HG03196 (cell line): ENCODE measurements around the gene COMTD1.

ENCODE experiments used
- ATAC-seq: cut with Tn5 transposase; IDR thresholded peaks from one replicate; pipeline ENCODE4 v1.9.1; 2021; ENCODE audit not compliant: unreplicated experiment

Gene COMTD1

GRCh38 chr10:75235375-75236177, at the start of gene COMTD1:
Gene COMTD1 (minus strand): TSS chr10:75235957. CDS start chr10:75235928, 29 bp downstream.
- peak; percentile 75 for ATAC-seq

- ATAC-seq, result no peak
These were observed 48.1 kb upstream of the COMTD1 start for GRCh38 chr10:75283671-75284470.

- ATAC-seq, result no peak
These were observed 47.4 kb upstream of the COMTD1 start for GRCh38 chr10:75283078-75283670.

DNA sequence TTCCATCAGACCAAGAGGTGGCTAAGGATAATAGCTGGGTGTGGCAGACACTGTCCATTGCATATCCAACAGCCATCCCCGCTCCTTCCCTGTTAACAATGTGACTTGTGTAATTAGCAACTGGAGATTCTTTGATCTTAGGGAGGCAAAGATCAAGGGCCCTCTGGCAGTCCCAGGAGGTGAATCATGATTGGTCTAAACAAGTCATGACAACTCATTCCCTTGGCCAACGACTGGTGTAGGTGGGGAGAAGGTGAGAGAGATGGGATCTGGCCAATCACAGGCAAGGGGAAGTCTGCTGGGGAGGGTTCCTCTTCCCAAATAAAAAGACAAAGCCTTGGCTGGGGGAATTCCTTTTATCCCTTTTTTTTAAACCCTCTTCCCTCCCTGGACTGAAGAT, 46.2 kb upstream of the COMTD1 start:
- ATAC-seq, result no peak

- no peak for ATAC-seq
These were observed 44.5 kb upstream of the COMTD1 start for GRCh38 chr10:75280236-75280635.

DNA sequence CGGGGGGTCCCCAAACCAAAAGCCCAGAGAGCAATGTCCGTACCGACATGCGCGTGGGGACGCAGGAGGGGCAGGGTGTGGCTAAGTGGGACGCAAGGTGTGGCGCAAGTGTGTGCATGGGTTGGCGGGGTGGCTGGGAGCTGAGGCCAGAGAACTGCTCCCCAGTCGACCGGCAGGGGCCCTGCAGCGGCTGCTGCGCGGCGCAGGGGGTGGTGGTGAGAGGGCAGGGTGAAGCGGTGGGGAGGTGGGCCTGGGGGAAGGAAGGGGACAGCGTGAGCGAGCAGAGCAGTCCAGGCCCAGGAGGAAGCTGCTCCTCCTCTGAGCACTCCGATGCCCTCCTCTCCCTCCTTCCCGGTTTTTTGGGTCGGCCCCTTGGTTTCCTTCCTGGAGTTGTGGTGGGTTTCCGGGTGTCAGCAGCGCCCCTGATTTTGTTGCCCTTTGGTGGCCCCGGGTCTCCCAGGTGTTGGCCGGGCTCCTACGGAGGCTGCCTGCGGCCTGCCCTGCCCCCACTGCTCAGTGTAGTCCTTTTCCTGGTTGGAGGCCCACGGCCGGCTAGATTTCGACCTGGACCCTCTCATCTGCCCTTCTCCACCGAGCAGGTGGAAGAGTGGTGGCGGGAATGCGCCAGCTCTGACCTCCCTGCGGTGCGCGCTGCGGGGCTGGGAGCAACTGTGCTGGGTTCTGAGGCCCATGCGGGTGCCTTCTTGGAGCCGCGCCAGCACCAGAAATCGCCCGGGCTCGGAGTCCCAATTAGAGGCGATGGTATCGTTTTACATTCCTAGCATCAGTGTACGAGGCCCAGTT, 40.5 kb upstream of the COMTD1 start:
- no peak for ATAC-seq

DNA sequence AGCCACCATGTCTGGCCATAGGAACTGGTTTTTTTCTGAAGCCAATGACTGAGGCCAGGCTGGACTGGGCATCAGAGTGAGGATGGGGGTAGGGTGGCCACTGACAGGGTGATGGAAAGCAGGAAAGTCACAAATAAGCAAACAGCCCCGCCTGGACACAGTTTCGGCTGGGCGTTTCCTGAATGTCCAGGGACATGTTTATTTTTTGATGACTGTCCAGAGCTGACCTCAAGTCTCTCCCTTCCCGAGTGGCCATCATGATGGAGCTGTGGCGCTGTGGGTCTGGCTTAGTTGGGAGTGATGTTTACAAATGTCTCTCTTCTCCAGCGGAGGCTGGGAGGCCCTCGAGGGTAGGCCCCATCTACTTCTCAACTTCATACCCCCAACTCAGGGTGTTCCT, 37.1 kb upstream of the COMTD1 start:
- no peak for ATAC-seq

DNA sequence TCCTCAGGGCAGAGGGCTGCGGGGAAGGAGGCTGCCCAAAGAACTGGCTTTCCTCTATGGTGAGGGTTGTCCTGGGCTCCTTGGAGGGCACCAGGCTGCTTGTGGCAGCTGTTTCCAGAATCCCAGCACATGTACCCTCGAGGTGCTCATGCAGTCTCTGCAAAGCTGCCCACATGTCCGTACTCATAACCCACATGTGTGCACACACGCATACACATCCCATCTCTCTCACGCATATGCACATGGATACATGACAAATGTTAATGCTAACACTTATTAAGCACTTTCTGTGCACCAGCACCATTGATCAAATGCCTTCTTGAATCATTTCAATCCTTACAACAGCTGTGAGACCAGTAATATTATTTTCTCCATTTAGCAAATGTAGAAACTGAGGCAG, 36.3 kb upstream of the COMTD1 start:
- no peak for ATAC-seq

DNA sequence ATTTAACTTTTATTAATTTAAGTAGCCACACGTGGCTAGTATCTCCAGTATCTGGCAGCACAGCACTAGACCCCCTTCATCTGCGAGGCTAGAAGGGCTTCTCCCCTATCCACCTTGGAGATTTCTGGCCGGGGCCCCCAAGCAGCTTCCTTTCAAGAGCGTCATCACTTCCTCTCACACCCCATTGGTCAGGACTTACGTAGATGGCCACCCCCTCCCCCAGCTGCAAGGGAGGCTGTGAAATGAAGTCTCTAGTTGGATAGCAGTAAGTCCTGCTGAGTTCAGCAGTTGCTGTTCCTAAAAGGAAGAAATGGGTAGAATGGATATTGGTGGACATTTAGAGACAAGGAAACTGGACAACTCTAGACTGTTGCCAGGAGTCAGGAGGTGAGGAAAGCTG, 33.8 kb upstream of the COMTD1 start:
- ATAC-seq, result no peak

- ATAC-seq, result no peak
These were observed 31.2 kb upstream of the COMTD1 start for GRCh38 chr10:75266945-75267344.

- no peak for ATAC-seq
These were observed 30.1 kb upstream of the COMTD1 start for GRCh38 chr10:75265856-75266255.

DNA sequence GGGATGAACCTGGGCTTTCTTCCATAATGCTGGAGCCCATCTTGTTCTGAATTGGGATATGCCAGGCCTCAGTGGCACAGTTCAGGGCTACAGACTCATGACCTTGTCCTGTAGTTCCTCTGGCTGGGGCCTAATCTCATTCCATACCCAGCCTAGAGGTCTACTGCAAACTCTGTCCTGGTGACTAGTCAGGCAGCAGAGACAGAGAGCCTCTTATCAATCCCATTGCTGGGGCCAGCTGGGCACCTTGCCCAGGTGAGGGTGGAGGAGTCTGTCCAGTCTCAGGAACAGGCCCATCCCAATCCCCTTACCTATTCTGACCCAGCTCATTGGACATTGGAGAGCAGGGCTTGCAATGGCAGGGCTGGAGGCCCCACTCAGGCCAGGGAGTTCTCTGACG, 28.0 kb upstream of the COMTD1 start:
- no peak for ATAC-seq

- ATAC-seq, result no peak
These were observed 26.3 kb upstream of the COMTD1 start for GRCh38 chr10:75261813-75262705.

DNA sequence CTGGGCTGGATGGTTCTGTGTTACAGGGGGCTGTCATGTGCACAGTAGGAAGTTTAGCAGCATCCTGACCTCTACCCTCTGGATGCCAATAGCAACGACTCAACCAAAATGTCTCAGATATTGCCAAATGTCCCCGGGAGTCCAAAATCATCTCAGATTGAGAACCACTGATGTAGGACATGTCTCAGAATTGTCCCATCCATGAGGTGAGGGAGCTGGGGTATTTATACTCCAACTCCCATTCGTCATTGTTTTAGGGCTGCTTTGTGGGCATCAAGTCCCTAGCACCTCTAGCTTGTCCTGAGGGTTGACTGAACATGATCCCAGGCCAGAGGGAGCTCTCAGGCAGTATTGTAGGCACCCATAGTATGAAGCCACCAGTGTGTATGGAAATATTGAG, 25.2 kb upstream of the COMTD1 start:
- ATAC-seq, result no peak

DNA sequence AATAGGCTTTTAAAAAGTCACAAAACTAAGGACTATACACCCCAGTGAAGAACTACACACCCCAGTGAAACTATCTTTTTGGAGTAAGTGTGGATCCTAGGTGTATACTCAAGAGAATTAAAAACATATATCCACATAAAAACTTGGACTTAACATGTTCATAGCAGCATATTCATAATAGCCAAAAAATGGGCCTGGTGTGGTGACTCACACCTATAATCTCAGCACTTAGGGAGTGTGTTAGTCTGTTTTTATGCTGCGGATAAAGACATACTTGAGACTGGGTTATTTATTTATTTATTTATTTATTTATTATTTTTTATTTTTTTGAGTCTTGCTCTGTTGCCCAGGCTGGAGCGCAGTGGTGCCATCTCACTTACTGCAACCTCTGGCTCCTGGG, 19.0 kb upstream of the COMTD1 start:
- ATAC-seq, result no peak

DNA sequence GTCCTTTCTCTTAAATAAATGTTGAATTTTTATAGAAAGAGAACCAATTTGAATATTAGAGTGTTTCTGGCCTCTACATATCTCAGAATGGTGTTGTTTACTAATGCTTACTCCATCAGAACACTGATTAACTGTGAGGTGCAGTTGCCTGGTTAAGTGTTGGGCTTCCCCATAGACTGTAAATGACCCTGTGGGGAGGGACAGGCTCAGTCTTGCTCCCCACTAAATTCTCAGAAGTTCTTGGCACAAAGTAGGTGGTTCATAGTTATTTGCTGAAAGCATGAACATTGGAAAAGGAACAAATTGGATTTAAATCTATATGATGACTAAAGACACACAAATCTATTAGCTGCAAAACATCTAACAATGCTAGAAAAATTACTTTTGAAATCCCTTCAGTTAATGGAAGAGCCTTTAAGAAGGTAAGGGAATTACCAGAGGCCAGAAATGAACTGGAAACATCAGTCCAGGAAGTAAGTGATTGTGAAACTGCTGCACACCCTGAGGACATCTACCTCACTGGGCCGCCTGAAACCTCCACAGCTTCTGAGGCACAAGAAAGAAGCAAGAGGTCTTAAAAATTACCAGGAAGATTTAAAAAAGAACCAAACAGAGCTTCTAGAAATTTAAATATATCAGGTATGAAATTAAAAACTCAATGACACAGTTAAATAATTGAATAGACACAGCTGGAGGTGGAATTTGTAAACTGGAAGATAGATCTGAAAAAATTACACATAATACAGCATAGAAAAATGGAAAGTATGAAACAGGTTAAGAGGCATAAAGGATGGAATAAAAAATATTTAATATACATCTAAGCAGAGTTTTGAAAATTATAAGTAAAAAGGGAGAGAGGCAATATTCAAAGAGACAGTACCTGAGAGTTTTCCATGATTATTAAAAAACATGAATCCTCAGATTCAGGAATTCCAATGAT, 17.8 kb upstream of the COMTD1 start:
- no peak for ATAC-seq

GRCh38 chr10:75250934-75251333, 15.2 kb upstream of the COMTD1 start:
- ATAC-seq, result no peak

DNA sequence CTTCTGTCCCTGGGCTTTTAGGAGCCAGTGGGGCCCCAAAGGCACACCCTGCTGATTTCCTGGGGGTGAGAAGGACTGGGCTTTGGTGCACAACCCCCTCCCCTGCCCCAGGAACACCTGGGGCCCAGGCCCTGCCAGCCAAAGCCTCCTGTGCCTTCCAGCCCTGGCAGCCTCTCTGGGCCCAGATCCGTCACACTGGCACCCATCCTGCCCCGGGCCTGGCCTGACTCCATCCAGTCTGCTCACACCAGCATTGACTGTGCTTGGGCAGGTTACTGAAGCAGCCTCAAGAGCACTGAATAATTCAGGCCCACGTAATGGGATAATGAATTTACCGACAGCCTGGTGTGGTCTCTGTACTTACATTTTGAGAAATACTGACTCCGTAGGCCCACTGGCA, 12.0 kb upstream of the COMTD1 start:
- no peak for ATAC-seq

DNA sequence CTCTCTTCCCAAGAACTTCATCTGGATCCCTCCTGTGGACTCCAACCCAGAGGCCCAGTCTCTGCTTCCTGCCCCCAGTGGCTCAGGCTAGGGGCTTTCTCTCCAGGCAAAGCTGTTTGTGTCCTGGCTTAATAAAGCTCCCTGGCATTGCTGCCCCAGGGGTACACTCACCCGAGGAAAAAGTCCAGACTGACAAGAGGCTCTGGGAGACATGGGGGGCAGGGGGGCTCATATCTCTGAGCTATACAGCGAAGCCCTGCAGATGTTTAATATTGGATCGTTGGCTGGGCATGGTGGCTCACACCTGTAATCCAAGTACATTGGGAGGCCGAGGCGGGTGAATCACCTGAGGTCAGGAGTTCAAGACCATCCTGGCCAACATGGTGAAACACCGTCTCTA, 10.7 kb upstream of the COMTD1 start:
- ATAC-seq, result no peak
